ENCODE measurements around the gene CIC. TPM values are rescaled to one million over a fixed set of nuclear protein-coding genes. Genes with fewer than 3 reads are reported as not detected.
A peak's percentile ranks its signal among the peaks of the same experiment; 100 is the strongest.

CIC gene
- total RNA-seq, 3 donors from 2014 or later, result 20.2 to 25.6 (median 24.9) TPM

- intact Hi-C loops (cut with DNase I; ENCODE audit: low total_unique reads), result no loop called here
- peaks cover 12 to 25% of the 10 kb centered on the region in 2 donors for H3K4me1 ChIP-seq
- peak overlapping the region; percentile 100 for H3K27ac ChIP-seq
Measured at GRCh38 chr19:42247640-42248199, 21.3 kb upstream of the CIC start.

GRCh38 chr19:42248270-42249148 is 20.5 kb upstream of the CIC start:
- no peaks in the 10 kb centered on the region for H3K27me3 ChIP-seq
- H3K27ac ChIP-seq, result peak overlapping the region; percentile 100
- H3K9me3 ChIP-seq, result no peaks in the 10 kb centered on the region
- TF ChIP-seq POLR2A (IDR thresholded peaks at IDR 0.05) (no peak), CTCF (IDR thresholded peaks at IDR 0.05) (no peak), POLR2AphosphoS5 (IDR thresholded peaks at IDR 0.05) (no peak)
- no peak overlapping the region for H3K4me3 ChIP-seq
- H3K4me1 ChIP-seq, result peaks cover 14 to 28% of the 10 kb centered on the region in 2 donors
- no peaks in the 10 kb centered on the region for H3K36me3 ChIP-seq
- intact Hi-C loops (cut with DNase I; ENCODE audit: low total_unique reads), result no loop called here
- DNase-seq (ENCODE audit: low spot score in 2 of 2), result no peak

More at GRCh38 chr19:42247640-42248199, 21.3 kb upstream of the CIC start:
- TF ChIP-seq CTCF (IDR thresholded peaks at IDR 0.05) (no peak), POLR2AphosphoS5 (IDR thresholded peaks at IDR 0.05) (no peak), POLR2A (IDR thresholded peaks at IDR 0.05) (no peak)
- Histone ChIP-seq H3K27me3 (no peaks in the 10 kb centered on the region), H3K36me3 (no peaks in the 10 kb centered on the region), H3K9me3 (no peaks in the 10 kb centered on the region), H3K4me3 (no peak overlapping the region)
- no peak for DNase-seq (ENCODE audit: low spot score in 2 of 2)

GRCh38 chr19:42249149-42249750 is 19.8 kb upstream of the CIC start:
- intact Hi-C loops (cut with DNase I; ENCODE audit: low total_unique reads), result no loop called here
- peak overlapping the region; percentile 100 for H3K27ac ChIP-seq
- H3K9me3 ChIP-seq, result no peaks in the 10 kb centered on the region
- H3K4me1 ChIP-seq, result peaks cover 14 to 28% of the 10 kb centered on the region in 2 donors
- H3K4me3 ChIP-seq, result no peak overlapping the region
- DNase-seq (ENCODE audit: low spot score in 2 of 2), result no peak
- H3K27me3 ChIP-seq, result no peaks in the 10 kb centered on the region
- TF ChIP-seq POLR2A (IDR thresholded peaks at IDR 0.05), result no peak
- no peak for TF ChIP-seq CTCF (IDR thresholded peaks at IDR 0.05)
- no peak for TF ChIP-seq POLR2AphosphoS5 (IDR thresholded peaks at IDR 0.05)
- no peaks in the 10 kb centered on the region for H3K36me3 ChIP-seq

- Histone ChIP-seq H3K4me3 (peak overlapping the region in 1 of 3 donors; percentile 98), H3K9me3 (no peaks in the 10 kb centered on the region), H3K27me3 (no peaks in the 10 kb centered on the region), H3K36me3 (no peaks in the 10 kb centered on the region), H3K27ac (peak overlapping the region; percentile 100), H3K4me1 (peaks cover 14 to 28% of the 10 kb centered on the region in 2 donors)
- TF ChIP-seq CTCF (IDR thresholded peaks at IDR 0.05) (no peak), POLR2AphosphoS5 (IDR thresholded peaks at IDR 0.05) (no peak), POLR2A (IDR thresholded peaks at IDR 0.05) (no peak)
- no peak for DNase-seq (ENCODE audit: low spot score in 2 of 2)
- intact Hi-C loops (cut with DNase I; ENCODE audit: low total_unique reads), result no loop called here
Measured at GRCh38 chr19:42249769-42250168, 19.3 kb upstream of the CIC start.
